ENCODE results near the gene TRIM25.
A peak's percentile ranks its signal among the peaks of the same experiment; 100 is the strongest.

Gene TRIM25

GRCh38 chr17:56936697-56937322, 23.0 kb upstream of the TRIM25 start:
- TF ChIP-seq, protein P1, sequence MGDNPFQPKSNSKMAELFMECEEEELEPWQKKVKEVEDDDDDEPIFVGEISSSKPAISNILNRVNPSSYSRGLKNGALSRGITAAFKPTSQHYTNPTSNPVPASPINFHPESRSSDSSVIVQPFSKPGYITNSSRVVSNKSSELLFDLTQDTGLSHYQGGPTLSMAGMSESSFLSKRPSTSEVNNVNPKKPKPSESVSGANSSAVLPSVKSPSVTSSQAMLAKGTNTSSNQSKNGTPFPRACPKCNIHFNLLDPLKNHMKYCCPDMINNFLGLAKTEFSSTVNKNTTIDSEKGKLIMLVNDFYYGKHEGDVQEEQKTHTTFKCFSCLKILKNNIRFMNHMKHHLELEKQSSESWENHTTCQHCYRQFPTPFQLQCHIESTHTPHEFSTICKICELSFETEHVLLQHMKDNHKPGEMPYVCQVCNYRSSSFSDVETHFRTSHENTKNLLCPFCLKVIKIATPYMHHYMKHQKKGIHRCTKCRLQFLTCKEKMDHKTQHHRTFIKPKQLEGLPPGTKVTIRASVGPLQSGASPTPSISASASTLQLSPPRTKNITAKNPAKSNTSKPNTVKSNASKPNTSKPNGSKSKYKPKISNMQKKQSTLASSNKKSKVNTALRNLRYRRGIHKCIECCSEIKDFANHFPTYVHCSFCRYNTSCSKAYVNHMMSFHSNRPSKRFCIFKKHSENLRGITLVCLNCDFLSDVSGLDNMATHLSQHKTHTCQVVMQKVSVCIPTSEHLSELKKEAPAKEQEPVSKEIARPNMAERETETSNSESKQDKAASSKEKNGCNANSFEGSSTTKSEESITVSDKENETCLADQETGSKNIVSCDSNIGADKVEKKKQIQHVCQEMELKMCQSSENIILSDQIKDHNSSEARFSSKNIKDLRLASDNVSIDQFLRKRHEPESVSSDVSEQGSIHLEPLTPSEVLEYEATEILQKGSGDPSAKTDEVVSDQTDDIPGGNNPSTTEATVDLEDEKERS (tag by site-specific recombination; IDR thresholded peaks at IDR 0.05), result no peak
- TF ChIP-seq PRDM6 (tag by site-specific recombination; IDR thresholded peaks at IDR 0.05) (no peak), ZSCAN18 (tag by site-specific recombination; IDR thresholded peaks at IDR 0.05) (no peak)
- TF ChIP-seq, protein P2, sequence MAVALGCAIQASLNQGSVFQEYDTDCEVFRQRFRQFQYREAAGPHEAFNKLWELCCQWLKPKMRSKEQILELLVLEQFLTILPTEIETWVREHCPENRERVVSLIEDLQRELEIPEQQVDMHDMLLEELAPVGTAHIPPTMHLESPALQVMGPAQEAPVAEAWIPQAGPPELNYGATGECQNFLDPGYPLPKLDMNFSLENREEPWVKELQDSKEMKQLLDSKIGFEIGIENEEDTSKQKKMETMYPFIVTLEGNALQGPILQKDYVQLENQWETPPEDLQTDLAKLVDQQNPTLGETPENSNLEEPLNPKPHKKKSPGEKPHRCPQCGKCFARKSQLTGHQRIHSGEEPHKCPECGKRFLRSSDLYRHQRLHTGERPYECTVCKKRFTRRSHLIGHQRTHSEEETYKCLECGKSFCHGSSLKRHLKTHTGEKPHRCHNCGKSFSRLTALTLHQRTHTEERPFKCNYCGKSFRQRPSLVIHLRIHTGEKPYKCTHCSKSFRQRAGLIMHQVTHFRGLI (tag by site-specific recombination; IDR thresholded peaks at IDR 0.05), result peak; percentile 44; the same call in 1 of the 2 replicates
- no peaks in the 10 kb centered on the region for H3K4me1 ChIP-seq (ENCODE audit: control insufficient read depth, insufficient read depth, low read length)
- H3K9me3 ChIP-seq (ENCODE audit: control insufficient read depth, insufficient read depth, low read depth, low read length), result no peaks in the 10 kb centered on the region
- ChIA-PET POLR2A (no interaction called here), CTCF (interaction anchor here (0.7 to 2.5 kb wide), 4 partner anchors 117 to 221 kb away, joined by 3 to 15 read pairs (median 4); no protein-coding TSS in a partner anchor)
- H3K36me3 ChIP-seq (ENCODE audit: control insufficient read depth in 2 of 2, insufficient read depth in 1 of 2, low read length in 2 of 2), result peaks cover 45 to 75% of the 10 kb centered on the region in 2 experiments
- H3K27ac ChIP-seq (ENCODE audit: extremely low read depth, low read depth, low read length), result no peak overlapping the region
- H3K4me3 ChIP-seq (ENCODE audit: low read depth, low read length), result no peak overlapping the region

GRCh38 chr17:56935461-56935860, 21.6 kb upstream of the TRIM25 start:
- Histone ChIP-seq H3K4me3 (ENCODE audit: low read depth, low read length) (no peak overlapping the region), H3K4me1 (ENCODE audit: control insufficient read depth, insufficient read depth, low read length) (no peaks in the 10 kb centered on the region), H3K9me3 (ENCODE audit: control insufficient read depth, insufficient read depth, low read depth, low read length) (no peaks in the 10 kb centered on the region), H3K27ac (ENCODE audit: extremely low read depth, low read depth, low read length) (no peak overlapping the region), H3K36me3 (ENCODE audit: control insufficient read depth in 2 of 2, insufficient read depth in 1 of 2, low read length in 2 of 2) (peaks cover 33 to 63% of the 10 kb centered on the region in 2 experiments)
- CTCF ChIA-PET, result interaction anchor here (1.9 to 2.5 kb wide), 2 partner anchors 116 to 219 kb away, joined by 5 to 15 read pairs; no protein-coding TSS in a partner anchor
- POLR2A ChIA-PET, result no interaction called here
- no peak for TF ChIP-seq SP7 (tag by site-specific recombination; IDR thresholded peaks at IDR 0.05)
- TF ChIP-seq ZBTB10 (tag by site-specific recombination; IDR thresholded peaks at IDR 0.05), result no peak
- no peak for TF ChIP-seq ZNF785 (tag by site-specific recombination; IDR thresholded peaks at IDR 0.05)
- TF ChIP-seq, protein P2 (tag by site-specific recombination; IDR thresholded peaks at IDR 0.05), result no peak
- no peak for TF ChIP-seq BCL11B (tag by site-specific recombination; IDR thresholded peaks at IDR 0.05; ENCODE audit: low read depth)
- TF ChIP-seq ZNF354C (tag by site-specific recombination; IDR thresholded peaks at IDR 0.05; ENCODE audit: borderline replicate concordance, low read depth), result no peak
- no peak for TF ChIP-seq ATF2 (tag by site-specific recombination; IDR thresholded peaks at IDR 0.05; ENCODE audit: low read depth)
- TF ChIP-seq ZNF324 (tag by site-specific recombination; IDR thresholded peaks at IDR 0.05), result no peak
- TF ChIP-seq, protein P3, sequence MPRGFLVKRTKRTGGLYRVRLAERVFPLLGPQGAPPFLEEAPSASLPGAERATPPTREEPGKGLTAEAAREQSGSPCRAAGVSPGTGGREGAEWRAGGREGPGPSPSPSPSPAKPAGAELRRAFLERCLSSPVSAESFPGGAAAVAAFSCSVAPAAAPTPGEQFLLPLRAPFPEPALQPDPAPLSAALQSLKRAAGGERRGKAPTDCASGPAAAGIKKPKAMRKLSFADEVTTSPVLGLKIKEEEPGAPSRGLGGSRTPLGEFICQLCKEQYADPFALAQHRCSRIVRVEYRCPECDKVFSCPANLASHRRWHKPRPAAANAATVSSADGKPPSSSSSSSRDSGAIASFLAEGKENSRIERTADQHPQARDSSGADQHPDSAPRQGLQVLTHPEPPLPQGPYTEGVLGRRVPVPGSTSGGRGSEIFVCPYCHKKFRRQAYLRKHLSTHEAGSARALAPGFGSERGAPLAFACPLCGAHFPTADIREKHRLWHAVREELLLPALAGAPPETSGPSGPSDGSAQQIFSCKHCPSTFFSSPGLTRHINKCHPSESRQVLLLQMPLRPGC (tag by site-specific recombination; IDR thresholded peaks at IDR 0.05), result no peak
- no peak for TF ChIP-seq REPIN1 (tag by site-specific recombination; IDR thresholded peaks at IDR 0.05; ENCODE audit: low read depth)
- TF ChIP-seq YY1 (tag by site-specific recombination; IDR thresholded peaks at IDR 0.05), result no peak
- TF ChIP-seq ZNF423 (tag by site-specific recombination; IDR thresholded peaks at IDR 0.05), result no peak
- TF ChIP-seq ZNF658 (tag by site-specific recombination; IDR thresholded peaks at IDR 0.05), result no peak
